H1 (cell line): ENCODE results near the gene CCDC157. TPM values are rescaled to one million over a fixed set of nuclear protein-coding genes. Genes with fewer than 3 reads are reported as not detected.

Experiments
- CTCF ChIA-PET: fragments of 300-600 bp; sonication (Branson Sonifier 250); formaldehyde crosslinking; loops from one replicate; lab custom pipeline; 2021; ENCODE audit not compliant: partially characterized antibody; lab: Charles Lee
- POLR2A ChIA-PET: fragments of 300-600 bp; sonication (Branson Sonifier 250); formaldehyde crosslinking; loops from one replicate; lab custom pipeline; 2021; ENCODE audit warnings: inconsistent platforms; ENCODE audit not compliant: partially characterized antibody; lab: Charles Lee
- DNase-seq, 2 experiments: peaks; one replicate each; pipeline versions ENCODE4 v3.0.0 to v3.0.0-alpha.2; 2010 to 2022; ENCODE audit warnings: low spot score in 2 of 2, low read depth in 1 of 2, mixed read lengths in 1 of 2
- FAIRE-seq: peaks from 2 replicates; lab custom pipeline; 2011; peaks lifted over from hg19 to GRCh38; lab: Jason Lieb, UNC
- H2AFZ ChIP-seq: 2 replicates; pipeline ENCODE4 v1.8.1; 2012; ENCODE audit warnings: low read length, inconsistent platforms
- H2AK5ac ChIP-seq: 2 replicates; pipeline ENCODE4 v1.6.1; 2013; ENCODE audit warnings: low read depth, low read length
- H2BK120ac ChIP-seq: replicated peaks from 2 replicates; pipeline ENCODE3; 2013; ENCODE audit warnings: low read depth, low read length, inconsistent platforms
- H2BK12ac ChIP-seq: 2 replicates; pipeline ENCODE4 v1.6.1; 2013; ENCODE audit warnings: low read depth, low read length
- H2BK15ac ChIP-seq: 2 replicates; pipeline ENCODE4 v1.6.1; 2013; ENCODE audit warnings: low read length
- H2BK20ac ChIP-seq: 2 replicates; pipeline ENCODE4 v1.6.1; 2013; ENCODE audit warnings: low read length
- H2BK5ac ChIP-seq: 2 replicates; pipeline ENCODE4 v1.6.1; 2013; ENCODE audit warnings: low read depth, low read length
- H3K14ac ChIP-seq: 2 replicates; pipeline ENCODE4 v1.6.1; 2013; ENCODE audit warnings: inconsistent platforms; ENCODE audit not compliant: insufficient read length
- H3K18ac ChIP-seq: 2 replicates; pipeline ENCODE4 v1.6.1; 2013; ENCODE audit warnings: low read length; ENCODE audit errors: extremely low read depth
- H3K23ac ChIP-seq: 2 replicates; pipeline ENCODE4 v1.6.1; 2013; ENCODE audit warnings: inconsistent platforms; ENCODE audit not compliant: insufficient read length
- H3K23me2 ChIP-seq: 2 replicates; pipeline ENCODE4 v1.6.1; 2013; ENCODE audit warnings: low read depth, low read length
- H3K27ac ChIP-seq: 2 replicates; pipeline ENCODE4 v1.6.1; 2011; ENCODE audit warnings: low read depth, low read length, inconsistent platforms
- H3K27me3 ChIP-seq, 4 experiments: replicated peaks in 1 of 4; 1 replicate in 1 of 4; 2 replicates in 3 of 4; pipeline versions ENCODE4 v1.6.1 to v1.8.1; 2011 to 2013; ENCODE audit warnings: low read length in 3 of 4, mild to moderate bottlenecking in 3 of 4, inconsistent platforms in 2 of 4, mixed read lengths in 2 of 4, moderate library complexity in 1 of 4; ENCODE audit not compliant: control insufficient read depth in 3 of 4, insufficient read depth in 3 of 4; ENCODE audit errors: extremely low read depth in 1 of 4
- H3K36me3 ChIP-seq, 4 experiments: 2 replicates each; pipeline versions ENCODE4 v1.6.1 to v1.8.1; 2011 to 2013; ENCODE audit warnings: mild to moderate bottlenecking in 4 of 4, low read length in 3 of 4, moderate library complexity in 2 of 4, control low read depth in 1 of 4, inconsistent platforms in 1 of 4; ENCODE audit not compliant: insufficient read depth in 4 of 4, control insufficient read depth in 2 of 4
- H3K4ac ChIP-seq: replicated peaks from 2 replicates; pipeline ENCODE3; 2013; ENCODE audit warnings: low read length, low read depth, mixed read lengths, inconsistent platforms; ENCODE audit not compliant: insufficient read length
- H3K4me1 ChIP-seq, 4 experiments: replicated peaks in 1 of 4; 1 replicate in 1 of 4; 2 replicates in 3 of 4; pipeline versions ENCODE4 v1.6.1 to v1.8.1; 2011 to 2013; ENCODE audit warnings: low read length in 3 of 4, inconsistent platforms in 2 of 4, mixed read lengths in 1 of 4; ENCODE audit not compliant: insufficient read depth in 4 of 4, control insufficient read depth in 3 of 4
- H3K4me2 ChIP-seq, 2 experiments: 2 replicates each; pipeline versions ENCODE4 v1.6.1 to v1.8.1; 2011 to 2013; ENCODE audit warnings: low read depth in 2 of 2, low read length in 2 of 2, control low read depth in 1 of 2, inconsistent platforms in 1 of 2, mild to moderate bottlenecking in 1 of 2; ENCODE audit not compliant: insufficient read depth in 1 of 2
- H3K4me3 ChIP-seq, 4 experiments: fragments of 200-600, 300-600 bp in 1 of 4; sonication (generic), shearing (Covaris generic), sonication (Bioruptor Twin) in 1 of 4; 2 replicates each; pipeline versions ENCODE4 v1.5.1 to v1.8.1; 2011 to 2016; ENCODE audit warnings: low read length in 4 of 4, low read depth in 3 of 4, control low read depth in 2 of 4, inconsistent platforms in 2 of 4, mild to moderate bottlenecking in 2 of 4, mixed read lengths in 1 of 4, moderate library complexity in 1 of 4; ENCODE audit not compliant: insufficient read depth in 2 of 4; ENCODE audit errors: extremely low read depth in 1 of 4
- H3K56ac ChIP-seq: replicated peaks from 2 replicates; pipeline ENCODE3; 2013; ENCODE audit warnings: low read depth, mild to moderate bottlenecking, mixed read lengths, low read length, inconsistent platforms; ENCODE audit not compliant: insufficient read length
- H3K79me1 ChIP-seq: 2 replicates; pipeline ENCODE4 v1.6.1; 2013; ENCODE audit warnings: low read depth, low read length, control low read depth
- H3K79me2 ChIP-seq, 2 experiments: 2 replicates each; pipeline versions ENCODE4 v1.6.1 to v1.8.1; 2012 to 2013; ENCODE audit warnings: low read length in 2 of 2, mild to moderate bottlenecking in 2 of 2, inconsistent platforms in 1 of 2; ENCODE audit not compliant: insufficient read depth in 2 of 2, control insufficient read depth in 1 of 2
- H3K9ac ChIP-seq, 4 experiments: replicated peaks in 1 of 4; 1 replicate in 1 of 4; 2 replicates in 3 of 4; pipeline versions ENCODE4 v1.6.1 to v1.8.1; 2011 to 2013; ENCODE audit warnings: low read depth in 3 of 4, low read length in 3 of 4, control low read depth in 2 of 4, mild to moderate bottlenecking in 2 of 4, moderate library complexity in 2 of 4, inconsistent platforms in 1 of 4; ENCODE audit errors: extremely low read depth in 1 of 4
- H3K9me3 ChIP-seq, 2 experiments: 2 replicates each; pipeline versions ENCODE4 v1.6.1 to v1.8.1; 2012 to 2013; ENCODE audit warnings: mild to moderate bottlenecking in 2 of 2, moderate library complexity in 2 of 2, control low read depth in 1 of 2, inconsistent platforms in 1 of 2, low read depth in 1 of 2, low read length in 1 of 2, mixed read lengths in 1 of 2; ENCODE audit not compliant: insufficient read depth in 2 of 2
- H4K20me1 ChIP-seq, 2 experiments: replicated peaks in 1 of 2; 2 replicates each; pipeline versions ENCODE3 to v1.8.1; 2011 to 2013; ENCODE audit warnings: inconsistent platforms in 2 of 2, low read length in 2 of 2, mild to moderate bottlenecking in 1 of 2; ENCODE audit not compliant: insufficient read depth in 2 of 2, control insufficient read depth in 1 of 2
- H4K5ac ChIP-seq: 2 replicates; pipeline ENCODE4 v1.6.1; 2013; ENCODE audit warnings: low read length, low read depth, mixed read lengths, inconsistent platforms; ENCODE audit not compliant: insufficient read length
- H4K8ac ChIP-seq: 2 replicates; pipeline ENCODE4 v1.8.0; 2013; ENCODE audit warnings: mild to moderate bottlenecking, moderate library complexity, low read length, inconsistent platforms; ENCODE audit not compliant: insufficient read depth; ENCODE audit errors: extremely low read depth
- H4K91ac ChIP-seq: replicated peaks from 2 replicates; pipeline ENCODE3; 2013; ENCODE audit warnings: low read length, mixed read lengths, inconsistent platforms; ENCODE audit not compliant: insufficient read length
- RAD21 ChIP-seq, 2 experiments: IDR thresholded peaks in 1 of 2; conservative IDR thresholded peaks in 1 of 2; 2 replicates each; pipeline ENCODE4 v1.6.1; 2011; ENCODE audit warnings: low read depth in 2 of 2, low read length in 2 of 2, improper control_type of control experiment in 1 of 2, inconsistent platforms in 1 of 2, mild to moderate bottlenecking in 1 of 2, moderate library complexity in 1 of 2
- SP4 ChIP-seq: IDR thresholded peaks from 2 replicates; pipeline ENCODE4 v1.6.1; 2012; ENCODE audit warnings: low read length, inconsistent platforms
- ZNF274 ChIP-seq: IDR thresholded peaks from 2 replicates; pipeline ENCODE4 v1.7.0; 2012; ENCODE audit warnings: low read length, borderline replicate concordance; ENCODE audit errors: extremely low read depth
- WGBS, 2 experiments: shearing (Covaris generic) in 1 of 2; methylation state at CpG; one replicate each; pipeline versions ENCODE4 v1.1.6 to v1.1.7; 2013 to 2015; ENCODE audit warnings: low lambda C conversion rate in 2 of 2, mixed read lengths in 2 of 2, inconsistent platforms in 1 of 2, low coverage in 1 of 2, missing lambda C conversion rate in 1 of 2; ENCODE audit not compliant: insufficient replicate concordance in 2 of 2, insufficient coverage in 1 of 2, insufficient read length in 1 of 2; ENCODE audit errors: extremely low coverage in 1 of 2, missing lambda C conversion rate in 1 of 2; 5-methylcytosine and 5-hydroxymethylcytosine counted together
- polyA plus RNA-seq, 7 experiments: library from polyadenylated mRNA; depleted of rRNA in 3 of 7; stranded (reverse) in 5 of 7; unstranded in 2 of 7; fragments of >200 nt in 5 of 7; fragments of 200-250 nt in 2 of 7; gene quantifications; 1 replicate in 5 of 7; 2 replicates in 1 of 7; 4 replicates in 1 of 7; pipeline versions ENCODE4 v1.2.1 to v1.2.3, GENCODE V29; 2011 to 2013; ENCODE audit warnings: missing spikeins in 2 of 7, mixed read lengths in 2 of 7
- total RNA-seq: library from RNA; stranded (reverse); fragmentation: NEBNext Ultra II Directional; extraction: Animal tissue kit (Norgen Biotek cat#: 25700); gene quantifications from 2 replicates; pipeline ENCODE4 v1.2.1, GENCODE V29; 2021
- TF ChIP-seq, protein P1 (sequence below): IDR thresholded peaks from 2 replicates; pipeline ENCODE4 v1.6.1; 2011; ENCODE audit warnings: low read length, improper control_type of control experiment
- TF ChIP-seq, protein P2 (sequence below), 3 experiments: IDR thresholded peaks; 1 replicate in 2 of 3; 2 replicates in 1 of 3; pipeline versions ENCODE4 v1.5.1 to v1.6.1; 2011; ENCODE audit warnings: low read length in 3 of 3, mild to moderate bottlenecking in 3 of 3, inconsistent platforms in 2 of 3, low read depth in 1 of 3, moderate library complexity in 1 of 3; ENCODE audit not compliant: insufficient read depth in 1 of 3; ENCODE audit errors: control extremely low read depth in 1 of 3

CCDC157 gene
- total and polyA plus RNA-seq, 2 of the 8 experiments (the other 6 are each of a cell fraction or from before 2014, with no cell fraction given) = 4.1 to 8.4 TPM

DNA sequence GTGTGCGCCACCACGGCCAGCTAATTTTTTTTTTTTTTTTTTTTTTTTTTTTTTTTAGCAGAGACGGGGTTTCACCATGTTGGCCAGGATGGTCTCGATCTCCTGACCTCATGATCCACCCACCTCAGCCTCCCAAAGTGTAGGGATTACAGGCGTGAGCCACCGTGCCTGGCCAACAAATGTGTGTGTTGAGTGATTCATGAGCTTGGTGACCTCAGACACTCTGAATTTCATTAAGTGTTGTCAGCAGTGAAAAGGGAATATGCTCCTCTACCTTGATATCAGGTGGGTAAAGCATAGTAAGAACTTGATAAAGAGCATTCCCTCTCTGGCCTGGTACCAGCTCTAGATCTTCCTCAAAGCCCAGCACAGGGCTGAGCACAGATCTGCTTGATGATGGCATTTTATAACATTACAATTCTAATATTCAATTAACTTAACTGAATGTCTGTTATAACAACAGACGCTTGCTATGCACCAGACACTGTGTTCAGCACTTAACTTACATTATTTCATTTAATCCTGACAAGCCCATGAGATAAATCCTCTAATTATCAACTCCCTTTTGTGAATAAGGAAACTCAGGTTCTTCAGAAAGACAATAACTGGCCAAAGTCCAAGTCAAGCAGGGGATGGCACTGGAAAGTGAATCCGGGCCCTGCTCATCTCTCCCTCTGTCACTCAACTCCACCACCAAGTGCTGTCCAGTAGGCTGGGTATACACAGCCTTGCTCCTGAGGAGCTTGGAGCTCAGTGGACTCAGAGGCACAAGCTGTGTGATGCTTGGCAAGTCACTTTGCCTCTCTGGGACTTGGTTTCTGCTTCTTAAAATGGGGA is 43.1 kb upstream of the CCDC157 start:
- CTCF ChIA-PET = interaction anchor here (1.0 to 20.1 kb wide), 4 partner anchors 9 to 25 kb away, joined by 3 to 203 read pairs (median 4); partner anchors contain the start of gene CASTOR1

More for the DNA sequence above, 43.1 kb upstream of the CCDC157 start:
- Histone ChIP-seq H2BK5ac (no peak overlapping the region), H3K27me3 (no peaks in the 10 kb centered on the region), H3K14ac (no peak overlapping the region), H4K91ac (no peak overlapping the region), H3K27ac (no peak overlapping the region), H2BK120ac (no peak overlapping the region), H2AK5ac (no peak overlapping the region), H3K79me1 (0 out of 2 replicates have a peak, but pooled peaks cover 2% of the 10 kb centered on the region), H2BK12ac (no peak overlapping the region), H3K9me3 (no peaks in the 10 kb centered on the region), H3K79me2 (no peaks in the 10 kb centered on the region), H2BK15ac (no peak overlapping the region), H4K8ac (no peak overlapping the region), H3K4me1 (peaks cover 0 to 5% (median 1%) of the 10 kb centered on the region in 4 experiments; a peak in 3 of 7 replicates), H3K4ac (no peak overlapping the region), H2AFZ (no peak overlapping the region), H4K20me1 (peaks cover 0 to 2% of the 10 kb centered on the region in 2 experiments), H3K23me2 (no peaks in the 10 kb centered on the region), H3K9ac (no peak overlapping the region), H3K56ac (no peak overlapping the region), H3K4me2 (no peak overlapping the region), H2BK20ac (no peak overlapping the region), H3K23ac (no peak overlapping the region), H3K36me3 (no peaks in the 10 kb centered on the region), H4K5ac (no peak overlapping the region), H3K18ac (no peak overlapping the region), H3K4me3 (no peak overlapping the region)
- FAIRE-seq (no peak), DNase-seq (no peak)
- TF ChIP-seq, protein P1, sequence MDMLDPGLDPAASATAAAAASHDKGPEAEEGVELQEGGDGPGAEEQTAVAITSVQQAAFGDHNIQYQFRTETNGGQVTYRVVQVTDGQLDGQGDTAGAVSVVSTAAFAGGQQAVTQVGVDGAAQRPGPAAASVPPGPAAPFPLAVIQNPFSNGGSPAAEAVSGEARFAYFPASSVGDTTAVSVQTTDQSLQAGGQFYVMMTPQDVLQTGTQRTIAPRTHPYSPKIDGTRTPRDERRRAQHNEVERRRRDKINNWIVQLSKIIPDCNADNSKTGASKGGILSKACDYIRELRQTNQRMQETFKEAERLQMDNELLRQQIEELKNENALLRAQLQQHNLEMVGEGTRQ = no peak
- no peak for TF ChIP-seq ZNF274
- TF ChIP-seq, protein P2, sequence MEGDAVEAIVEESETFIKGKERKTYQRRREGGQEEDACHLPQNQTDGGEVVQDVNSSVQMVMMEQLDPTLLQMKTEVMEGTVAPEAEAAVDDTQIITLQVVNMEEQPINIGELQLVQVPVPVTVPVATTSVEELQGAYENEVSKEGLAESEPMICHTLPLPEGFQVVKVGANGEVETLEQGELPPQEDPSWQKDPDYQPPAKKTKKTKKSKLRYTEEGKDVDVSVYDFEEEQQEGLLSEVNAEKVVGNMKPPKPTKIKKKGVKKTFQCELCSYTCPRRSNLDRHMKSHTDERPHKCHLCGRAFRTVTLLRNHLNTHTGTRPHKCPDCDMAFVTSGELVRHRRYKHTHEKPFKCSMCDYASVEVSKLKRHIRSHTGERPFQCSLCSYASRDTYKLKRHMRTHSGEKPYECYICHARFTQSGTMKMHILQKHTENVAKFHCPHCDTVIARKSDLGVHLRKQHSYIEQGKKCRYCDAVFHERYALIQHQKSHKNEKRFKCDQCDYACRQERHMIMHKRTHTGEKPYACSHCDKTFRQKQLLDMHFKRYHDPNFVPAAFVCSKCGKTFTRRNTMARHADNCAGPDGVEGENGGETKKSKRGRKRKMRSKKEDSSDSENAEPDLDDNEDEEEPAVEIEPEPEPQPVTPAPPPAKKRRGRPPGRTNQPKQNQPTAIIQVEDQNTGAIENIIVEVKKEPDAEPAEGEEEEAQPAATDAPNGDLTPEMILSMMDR (IDR thresholded peaks at IDR 0.05; ENCODE audit: control extremely low read depth in 1 of 3, insufficient read depth in 1 of 3, low read depth in 1 of 3, low read length in 3 of 3) = no peak
- no peak for TF ChIP-seq RAD21 (IDR thresholded peaks at IDR 0.05 in 1 of 2, conservative IDR thresholded peaks at IDR 0.05 in 1 of 2; ENCODE audit: low read depth in 2 of 2, low read length in 2 of 2)
- no peak for TF ChIP-seq SP4
- WGBS, 2 experiments = 81% methylated on average over 4 of the region's 8 CpGs; no CpG with 5 or more reads in 1 of the 2 experiments
- POLR2A ChIA-PET = interaction anchor here (0.8 to 1.5 kb wide), 3 partner anchors 19 to 31 kb away, joined by 3 to 4 read pairs (median 3); partner anchors contain the start of gene CASTOR1
